Measurements from ENCODE around the gene PFKM. TPM values are rescaled to one million over a fixed set of nuclear protein-coding genes. Genes with fewer than 3 reads are reported as not detected.

PFKM gene
- total RNA-seq, 1 donor from 2014 or later = 141 TPM

GRCh38 chr12:48192861-48193260 lies 73.7 kb downstream of the PFKM start:
- no peak for DNase-seq (ENCODE audit: low spot score, unreplicated experiment)
- Mint-ChIP-seq H3K9me3 (ENCODE audit: low read depth) (no peaks in the 10 kb centered on the region), H3K27me3 (peaks cover 66% of the 10 kb centered on the region), H3K4me1 (ENCODE audit: low read depth) (no peaks in the 10 kb centered on the region), H3K4me3 (ENCODE audit: low read depth) (no peak overlapping the region), H3K36me3 (ENCODE audit: insufficient read depth) (no peaks in the 10 kb centered on the region), H3K27ac (no peak overlapping the region)
- TF ChIP-seq CTCF (IDR thresholded peaks at IDR 0.05; ENCODE audit: unreplicated experiment) = no peak

- DNase-seq (ENCODE audit: low spot score, unreplicated experiment) = no peak
- peaks cover 59% of the 10 kb centered on the region for H3K27me3 Mint-ChIP-seq
- H3K4me3 Mint-ChIP-seq (ENCODE audit: low read depth) = no peak overlapping the region
- H3K27ac Mint-ChIP-seq = no peak overlapping the region
- no peaks in the 10 kb centered on the region for H3K9me3 Mint-ChIP-seq (ENCODE audit: low read depth)
- H3K36me3 Mint-ChIP-seq (ENCODE audit: insufficient read depth) = no peaks in the 10 kb centered on the region
- peaks cover under 1% of the 10 kb centered on the region for H3K4me1 Mint-ChIP-seq (ENCODE audit: low read depth)
- no peak for TF ChIP-seq CTCF (IDR thresholded peaks at IDR 0.05; ENCODE audit: unreplicated experiment)
Measured at GRCh38 chr12:48193623-48194022, 74.5 kb downstream of the PFKM start.

GRCh38 chr12:48194799-48195201 lies 75.6 kb downstream of the PFKM start:
- Mint-ChIP-seq H3K4me3 (ENCODE audit: low read depth) (no peak overlapping the region), H3K9me3 (ENCODE audit: low read depth) (no peaks in the 10 kb centered on the region), H3K36me3 (ENCODE audit: insufficient read depth) (no peaks in the 10 kb centered on the region), H3K4me1 (ENCODE audit: low read depth) (peaks cover 7% of the 10 kb centered on the region), H3K27ac (no peak overlapping the region), H3K27me3 (peaks cover 48% of the 10 kb centered on the region)
- DNase-seq (ENCODE audit: low spot score, unreplicated experiment) = no peak
- TF ChIP-seq CTCF (IDR thresholded peaks at IDR 0.05; ENCODE audit: unreplicated experiment) = no peak

Small RNAs within 50 kb of the gene (microRNA-seq; reads per million reads assigned to microRNA genes)
- not detected for gene MIR6505 (ENCODE audit: borderline number of aligned reads, unreplicated experiment)

Other genes with a start within 250 kb of the PFKM start
- gene VDR, start 214.4 kb upstream of the PFKM start, total RNA-seq = 0.31 and 0.38 TPM in 2 replicates
- gene TMEM106C, start 155.8 kb upstream of the PFKM start, total RNA-seq = 76.1 and 83.9 TPM in 2 replicates
- gene COL2A1, start 114.9 kb upstream of the PFKM start, total RNA-seq = 424 and 446 TPM in 2 replicates
- gene SENP1, start 13.3 kb upstream of the PFKM start, total RNA-seq = 34.9 and 38.4 TPM in 2 replicates
- 22.2 and 27.0 TPM in 2 replicates for gene ASB8, start 38.2 kb downstream of the PFKM start, total RNA-seq
- gene CCDC184, start 64.3 kb downstream of the PFKM start, total RNA-seq = 0.12 TPM in 1 of 2 replicates, not detected in the other
- gene OR10AD1, start 83.9 kb downstream of the PFKM start, total RNA-seq = not detected in 2 replicates
- gene ZNF641, start 231.6 kb downstream of the PFKM start, total RNA-seq = 33.5 and 34.2 TPM in 2 replicates

Measured in progenitor cell of endocrine pancreas (in vitro differentiated cells).